GM18909 (cell line): Measurements from ENCODE around the gene TMEM245.

Experiments used
- ATAC-seq: cut with Tn5 transposase; IDR thresholded peaks from one replicate; pipeline ENCODE4 v1.9.1; 2021; ENCODE audit warnings: mild to moderate bottlenecking; ENCODE audit not compliant: unreplicated experiment, poor library complexity

The TMEM245 gene

DNA sequence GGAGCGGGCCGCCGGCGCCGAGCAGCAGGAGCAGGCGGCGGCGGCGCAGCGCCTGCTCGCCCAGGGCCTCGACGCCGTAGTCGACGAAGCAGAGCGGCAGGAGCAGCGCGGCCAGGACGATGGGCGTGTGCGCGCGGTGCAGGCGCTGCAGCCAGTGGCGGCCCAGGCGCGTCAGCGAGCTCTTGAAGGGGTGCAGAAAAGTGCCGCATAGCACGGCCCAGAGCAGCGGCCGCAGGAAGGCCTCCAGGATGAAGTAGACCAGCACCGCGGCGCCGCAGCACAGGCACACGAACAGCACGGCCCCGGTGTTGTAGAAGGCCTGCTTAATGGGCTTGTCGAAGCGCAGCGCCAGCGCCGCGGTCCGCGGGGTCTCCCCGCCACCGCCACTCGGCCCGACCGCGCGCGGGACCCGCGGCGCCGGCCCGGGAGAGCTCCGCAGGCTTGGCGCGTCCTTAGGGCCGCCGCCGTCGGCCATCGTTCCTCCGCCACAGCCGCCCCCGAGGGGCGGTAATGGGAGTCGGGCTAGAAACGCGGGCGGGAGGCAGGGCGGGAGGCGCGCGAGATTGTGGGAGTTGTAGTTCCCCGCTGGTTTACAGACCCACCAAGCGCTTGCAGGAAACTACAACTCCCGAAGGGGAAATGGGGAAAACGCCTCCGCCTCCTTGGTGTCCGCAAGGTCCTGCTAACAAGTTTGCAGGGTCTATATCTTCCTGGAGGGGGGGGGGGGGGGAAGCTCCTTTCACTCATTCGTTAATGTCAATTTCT is at the start of gene TMEM245:
Gene TMEM245 (minus strand): TSS at position 509 of the 765 bp plus-strand sequence. CDS start 34 bp downstream, at position 475.
- ATAC-seq = peak; percentile 91

DNA sequence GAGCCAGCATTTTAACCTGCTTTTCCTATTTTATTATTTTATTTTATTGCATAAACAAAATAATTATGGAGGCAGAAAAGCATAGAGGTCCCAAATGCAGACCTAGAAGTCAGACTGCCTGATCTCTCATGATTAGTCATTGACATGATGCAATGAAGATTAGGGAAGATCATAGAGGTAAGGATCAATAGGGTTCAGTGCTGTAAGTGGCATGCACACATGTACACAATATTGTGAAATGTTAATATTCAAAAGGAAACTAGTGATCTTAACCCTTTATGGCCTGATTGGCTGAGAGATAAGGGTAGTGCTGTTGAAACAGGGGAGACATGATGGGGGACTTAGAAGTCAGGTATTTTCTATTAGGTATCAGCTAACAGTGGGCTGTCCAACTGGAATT is 48.4 kb upstream of the TMEM245 start:
- ATAC-seq = no peak

DNA sequence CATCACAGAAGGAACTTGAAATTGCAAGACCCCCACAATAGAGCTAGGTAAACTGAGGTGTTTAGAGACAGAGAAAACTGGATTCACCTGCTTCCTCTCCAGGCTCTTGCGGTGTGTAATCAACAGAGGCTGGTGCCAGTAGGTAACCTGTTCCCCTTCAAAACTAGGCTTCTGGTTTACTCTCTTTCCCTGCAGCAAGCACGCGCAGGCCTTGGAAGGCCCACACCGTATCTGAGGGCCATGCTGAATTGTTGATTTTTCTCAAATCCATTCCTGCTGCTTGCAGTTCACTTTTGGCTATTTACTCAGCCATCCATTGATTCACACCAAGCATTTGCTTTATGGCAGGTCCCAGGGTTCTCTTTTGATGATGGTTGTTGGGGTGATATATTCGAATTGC is 48.0 kb upstream of the TMEM245 start:
- ATAC-seq = no peak

DNA sequence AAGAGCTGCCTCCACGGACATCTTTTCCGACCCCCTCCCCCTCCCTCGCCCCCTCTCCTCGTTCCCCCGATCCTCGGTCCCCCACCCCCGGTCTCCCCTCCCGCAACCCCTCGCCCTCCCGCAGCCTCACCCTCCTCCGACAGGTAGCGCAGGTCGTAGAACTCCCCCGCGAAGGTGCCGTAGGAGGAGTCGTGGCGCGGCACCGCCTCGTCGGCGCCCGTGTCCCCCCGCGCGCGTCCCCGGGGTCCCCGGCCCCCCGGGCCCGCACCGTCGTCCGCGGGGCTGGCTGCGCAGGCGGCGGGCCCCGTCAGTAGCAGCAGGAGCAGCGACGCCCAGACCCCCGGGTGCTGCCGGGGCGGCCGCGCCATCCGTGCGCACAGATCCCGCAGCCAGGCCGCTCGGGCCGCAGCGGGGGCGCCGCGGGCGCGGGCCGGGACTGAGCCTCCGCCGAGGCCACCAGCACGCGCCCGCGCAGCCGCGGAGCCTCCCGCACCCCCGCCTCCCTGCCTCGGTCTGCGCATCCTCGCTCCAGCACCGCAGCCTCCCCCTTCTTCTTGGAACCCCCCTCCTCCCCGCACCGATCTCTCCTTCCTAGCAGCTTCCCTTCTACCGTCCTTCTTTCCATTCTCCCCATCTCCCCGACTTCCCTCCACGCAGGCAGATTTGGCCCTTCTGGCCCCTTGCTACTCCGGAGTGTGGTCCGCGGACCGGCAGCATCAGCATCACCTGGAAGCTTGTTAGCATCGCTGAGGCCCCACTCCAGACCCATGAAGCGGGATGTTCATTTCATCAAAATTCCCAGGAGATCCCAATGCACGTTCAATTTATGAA is 47.2 kb upstream of the TMEM245 start, which contains the start of gene FRRS1L:
Gene FRRS1L (minus strand): TSS at position 479 of the 831 bp plus-strand sequence. CDS start 111 bp downstream, at position 368.
- no peak for ATAC-seq

DNA sequence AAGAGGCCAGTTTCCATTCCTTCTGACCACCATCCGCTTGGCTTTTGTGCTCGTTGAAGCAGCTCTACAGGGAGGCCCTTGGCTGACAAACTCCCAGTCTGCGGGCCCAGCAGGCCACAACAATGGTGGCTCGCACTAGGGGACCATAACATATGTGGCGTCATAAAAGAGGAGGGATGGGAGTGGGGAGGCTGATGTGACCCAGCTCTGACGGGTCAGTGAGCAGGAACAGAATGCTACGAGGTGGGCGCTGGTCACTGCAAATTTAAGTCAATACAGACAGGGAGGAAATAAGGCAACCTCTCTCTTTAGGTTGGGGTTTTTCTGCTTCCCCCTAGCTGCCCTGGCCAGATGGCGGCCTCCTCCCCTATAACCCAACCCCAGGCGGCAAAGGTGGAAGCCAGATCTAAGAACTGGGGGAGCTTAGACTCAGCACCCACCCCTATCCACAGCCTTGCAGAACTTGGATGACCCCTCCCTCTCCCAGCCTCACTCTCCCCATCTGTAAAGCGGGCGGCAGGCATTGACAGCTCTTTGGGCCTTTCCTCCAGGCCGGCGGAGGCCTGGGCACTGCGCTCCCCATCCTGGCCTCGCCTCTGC is 46.5 kb upstream of the TMEM245 start:
- ATAC-seq = no peak

DNA sequence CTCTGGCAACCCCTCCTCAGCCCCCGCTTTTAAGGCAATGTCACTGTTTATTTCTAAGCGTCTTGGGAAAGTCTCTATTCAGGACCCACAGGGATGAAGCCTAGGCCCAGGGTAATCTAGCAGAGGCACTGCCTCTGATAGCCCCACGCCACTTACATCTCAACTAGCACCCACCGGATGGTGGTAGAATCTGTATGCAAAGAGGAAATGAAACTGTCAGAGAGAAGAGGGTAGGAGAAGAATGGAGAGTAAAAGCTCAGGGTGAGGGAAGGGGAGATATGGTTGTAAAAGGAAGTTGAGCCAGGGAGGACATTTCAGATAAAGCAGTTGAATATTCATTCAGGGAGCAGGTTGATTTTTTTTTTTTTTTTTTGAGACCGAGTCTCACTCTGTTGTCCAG is 44.3 kb upstream of the TMEM245 start:
- ATAC-seq = peak; percentile 94

DNA sequence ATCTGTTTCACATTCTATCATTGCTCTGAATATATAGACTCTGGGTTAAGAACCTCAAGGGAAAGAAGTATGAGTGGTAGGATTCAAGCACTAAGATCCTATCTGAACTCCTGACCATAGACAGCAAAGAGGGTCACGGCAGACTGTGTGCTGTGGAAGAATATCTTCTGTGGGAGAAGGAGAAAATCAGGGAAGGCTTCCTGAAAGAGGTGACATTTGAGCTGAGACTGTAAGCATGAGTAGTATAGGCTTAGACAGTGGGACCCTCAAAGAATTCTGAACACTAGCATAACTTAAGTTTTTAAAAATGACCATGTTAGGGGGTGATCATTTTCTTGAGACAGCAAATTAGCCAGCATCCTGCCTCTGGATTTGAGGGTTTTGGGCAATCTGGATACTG is 43.4 kb upstream of the TMEM245 start:
- ATAC-seq = no peak

DNA sequence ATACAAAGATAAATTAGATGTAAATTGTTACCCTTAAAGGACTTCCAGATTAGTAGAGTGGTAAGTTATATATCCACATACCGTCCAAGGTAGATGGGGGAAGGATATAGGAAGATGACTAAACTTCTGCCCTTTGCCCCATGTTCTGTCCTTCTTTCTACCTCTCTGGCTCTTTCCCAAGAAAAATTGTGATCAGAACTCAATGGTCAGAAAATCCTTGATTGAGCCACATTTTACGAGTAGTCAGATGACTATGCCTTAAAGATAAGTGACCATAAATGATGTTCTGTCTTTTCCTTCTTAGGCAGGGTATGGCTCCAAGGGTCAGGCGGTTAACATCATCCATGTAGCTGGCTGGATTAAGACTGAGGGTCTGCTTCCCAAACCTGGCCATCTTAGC is 42.9 kb upstream of the TMEM245 start:
- ATAC-seq = no peak

DNA sequence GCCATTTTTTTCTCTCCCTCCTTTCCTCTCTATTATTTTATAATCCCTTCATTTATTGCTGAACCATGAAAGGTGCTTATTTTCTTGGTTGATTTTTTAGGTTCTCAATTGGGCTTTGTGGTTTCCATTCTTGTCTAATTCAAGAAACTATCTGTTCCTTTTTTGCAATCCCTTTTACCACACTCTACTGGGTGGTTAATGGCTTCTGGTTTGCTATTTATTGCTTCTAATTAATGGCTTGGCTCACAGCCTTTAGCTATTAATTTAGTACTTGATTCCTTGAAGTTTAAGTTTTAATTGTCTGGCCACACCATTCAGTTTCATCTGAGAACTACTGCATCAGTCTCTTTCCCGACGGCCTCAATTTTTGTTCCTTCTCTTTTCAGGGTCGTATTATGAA is 41.7 kb upstream of the TMEM245 start:
- no peak for ATAC-seq

DNA sequence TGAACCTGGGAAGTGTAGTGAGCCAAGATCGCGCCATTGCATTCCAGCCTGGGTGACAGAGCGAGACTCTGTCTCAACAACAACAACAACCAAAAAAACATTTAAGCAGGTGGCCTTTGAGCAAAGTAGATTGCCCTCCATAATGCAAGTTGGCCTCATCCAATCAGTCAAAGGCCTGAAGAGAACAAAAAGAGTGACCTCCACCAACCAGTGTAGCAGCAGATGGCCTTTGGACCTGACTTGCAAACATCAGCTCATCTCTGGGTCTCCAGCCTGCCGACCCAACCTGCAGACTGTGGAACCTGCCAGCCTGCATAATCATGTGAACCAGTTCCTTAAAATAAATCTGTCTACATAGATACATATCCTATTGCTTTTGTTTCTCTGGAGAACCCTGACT is 39.8 kb upstream of the TMEM245 start:
- ATAC-seq = no peak

DNA sequence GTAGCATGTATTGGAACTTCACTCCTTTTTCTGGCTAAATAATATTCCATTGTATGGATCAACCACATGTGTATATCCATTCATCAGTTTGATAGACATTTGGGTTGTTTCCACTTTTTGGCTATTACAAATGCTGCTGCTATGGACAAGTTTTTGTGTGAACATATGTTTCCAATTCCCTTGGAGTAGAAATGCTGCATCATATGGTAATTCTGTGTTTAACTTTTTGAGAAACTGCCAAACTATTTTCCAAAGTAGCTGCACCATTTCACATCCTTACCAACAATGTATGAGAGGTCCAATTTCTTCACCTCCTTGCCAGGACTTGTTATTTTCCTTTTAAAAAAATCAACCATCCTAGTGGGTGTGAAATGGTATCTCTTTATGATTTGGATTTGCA is 38.9 kb upstream of the TMEM245 start:
- no peak for ATAC-seq

DNA sequence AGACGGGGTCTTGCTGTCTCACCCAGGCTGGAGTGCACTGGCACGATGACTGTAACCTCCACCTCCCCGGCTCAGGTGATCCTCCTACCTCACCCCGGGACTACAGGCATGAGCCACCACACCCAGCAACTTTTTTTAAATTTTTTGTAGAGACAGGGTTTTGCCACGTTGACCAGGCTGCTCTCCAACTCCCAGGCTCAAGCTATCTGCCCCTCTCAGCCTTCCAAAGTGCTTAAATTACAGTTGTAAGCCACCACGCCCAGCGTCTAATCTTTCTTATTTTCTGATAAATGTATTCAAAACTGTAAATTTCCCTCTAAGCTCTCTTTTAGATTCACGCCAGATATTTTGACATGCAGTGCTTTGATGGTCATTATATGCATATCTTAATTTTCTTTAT is 37.0 kb upstream of the TMEM245 start:
- ATAC-seq = no peak

DNA sequence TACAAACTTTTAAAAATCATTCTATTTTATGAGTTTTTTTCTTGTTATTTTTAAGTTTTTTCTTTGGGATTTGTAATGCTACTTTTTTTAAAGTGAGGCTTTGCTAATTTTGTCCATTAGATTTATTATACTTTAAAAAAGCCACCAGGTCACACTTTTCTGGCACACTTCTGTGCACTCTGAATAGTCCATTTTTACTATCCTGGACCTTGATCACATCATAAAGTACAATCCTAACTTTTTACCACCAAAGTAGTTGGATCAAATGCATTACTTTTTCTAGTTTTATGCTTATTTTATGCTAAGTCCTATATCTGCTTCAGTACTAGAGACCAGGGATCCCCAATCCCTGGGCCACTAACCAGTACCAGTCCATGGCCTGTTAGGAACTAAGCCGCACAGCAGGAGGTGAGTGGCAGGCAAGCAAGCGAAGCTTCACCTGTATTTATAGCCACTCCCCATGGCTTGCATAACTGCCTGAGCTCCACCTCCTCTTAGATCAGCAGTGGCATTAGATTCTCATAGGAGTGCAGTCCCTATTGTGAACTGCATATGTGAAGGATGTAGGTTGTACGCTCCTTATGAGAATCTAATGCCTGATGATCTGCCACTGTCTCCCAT is 31.3 kb upstream of the TMEM245 start:
- no peak for ATAC-seq

DNA sequence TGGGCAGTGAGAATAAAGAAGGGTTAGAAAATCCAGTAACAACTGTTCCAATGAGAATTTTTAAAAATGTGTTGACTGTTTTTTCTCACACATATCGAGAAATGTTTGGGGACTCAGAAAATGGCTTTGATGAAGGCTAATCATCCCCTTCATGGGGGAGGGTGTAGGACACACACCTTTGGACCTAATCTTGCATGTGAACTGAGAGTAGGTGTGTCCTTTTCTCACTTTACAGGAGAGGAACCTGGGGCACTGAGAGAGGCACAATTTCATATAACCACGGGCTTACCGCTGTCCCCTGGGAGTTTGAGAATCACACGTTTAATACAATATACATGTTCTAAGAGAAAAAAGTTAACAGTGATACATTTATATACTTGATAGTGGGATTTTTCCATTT is 30.0 kb upstream of the TMEM245 start:
- ATAC-seq = no peak

DNA sequence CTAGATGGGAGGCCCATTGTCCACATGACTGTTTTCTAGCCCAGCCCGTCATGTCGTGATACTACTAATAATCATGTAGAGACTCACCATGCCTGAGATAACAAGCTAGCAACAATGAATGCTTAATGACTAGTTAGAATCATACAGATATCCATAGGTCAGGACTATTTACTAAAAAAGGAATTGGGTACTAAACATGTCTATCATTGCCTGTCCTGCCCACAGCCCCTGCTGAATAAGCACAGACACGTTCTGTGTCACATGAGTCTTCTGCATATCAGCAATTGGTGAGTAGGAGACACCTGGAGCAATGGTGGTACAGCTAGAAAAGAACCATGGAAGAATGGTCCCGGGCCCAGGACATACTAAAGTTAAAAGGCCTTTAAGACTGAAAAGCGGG is 29.3 kb upstream of the TMEM245 start:
- no peak for ATAC-seq

DNA sequence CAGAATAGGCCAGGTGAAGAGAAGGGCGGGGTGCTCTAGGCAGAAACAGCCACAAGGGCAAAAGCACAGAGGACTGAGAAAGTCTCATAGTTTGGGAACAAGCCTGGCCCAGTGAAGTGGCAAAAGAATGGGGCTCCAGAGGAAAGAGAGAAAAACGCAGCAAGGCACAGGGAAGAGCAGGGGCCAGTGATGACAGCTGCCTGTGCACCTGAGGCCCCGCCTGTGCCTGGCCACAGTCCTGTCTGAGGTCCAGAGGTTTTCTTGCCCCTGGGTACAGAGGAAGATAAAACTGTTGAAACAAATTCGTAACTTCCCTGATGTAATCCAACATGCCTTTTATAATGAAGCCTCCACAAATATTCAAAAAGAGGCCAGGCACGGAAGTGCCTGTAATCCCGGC is 25.3 kb upstream of the TMEM245 start:
- ATAC-seq = no peak

DNA sequence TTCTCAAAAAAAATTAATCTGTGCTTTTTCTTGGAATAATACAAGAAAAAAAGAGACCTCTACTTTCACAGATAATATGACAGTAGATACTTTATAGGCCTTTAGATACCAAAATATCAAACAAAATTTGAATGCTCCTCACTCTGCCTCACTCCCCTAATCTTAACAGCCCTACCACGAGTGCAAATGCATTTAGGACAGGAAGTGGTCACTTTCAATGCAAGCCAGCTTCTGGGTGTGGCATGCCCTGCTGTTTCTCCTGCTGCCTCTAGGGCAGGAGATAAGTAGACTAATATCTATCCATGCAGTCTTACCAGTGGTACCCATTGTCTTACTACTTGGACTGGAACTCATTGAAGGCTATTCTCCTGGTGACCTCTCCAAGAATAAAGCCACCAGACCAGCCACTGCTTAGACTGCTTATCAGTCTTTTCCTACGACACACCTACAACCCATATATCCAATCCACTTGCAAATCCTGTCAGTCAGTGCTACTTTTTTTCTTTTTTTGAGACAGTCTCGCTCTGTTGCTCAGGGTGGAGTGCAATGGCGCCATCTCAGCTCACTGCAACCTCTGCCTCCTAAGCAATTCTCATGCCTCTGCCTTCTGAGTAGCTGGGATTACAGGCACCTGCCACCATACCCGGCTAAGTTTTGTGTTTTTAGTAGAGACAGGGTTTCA is 24.3 kb upstream of the TMEM245 start:
- peak; percentile 99 for ATAC-seq

DNA sequence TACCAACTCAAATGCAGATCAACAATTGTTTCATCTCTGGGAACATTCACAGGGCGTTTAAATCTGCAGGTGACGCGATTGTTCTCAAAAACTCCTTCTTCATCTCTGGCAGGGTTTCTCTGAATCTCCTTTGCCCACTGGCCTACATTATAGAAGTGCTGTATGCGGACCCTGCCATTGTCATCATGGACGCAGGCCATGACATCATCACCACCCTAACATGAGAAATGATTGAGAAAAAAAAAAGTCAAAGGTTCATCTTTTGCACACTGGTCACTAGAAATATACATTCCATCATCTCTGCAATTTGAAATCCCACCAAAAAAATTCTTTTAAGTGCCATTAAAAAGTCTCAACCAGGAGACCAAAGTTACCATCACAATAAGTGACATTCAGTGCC is 21.6 kb upstream of the TMEM245 start:
- no peak for ATAC-seq

DNA sequence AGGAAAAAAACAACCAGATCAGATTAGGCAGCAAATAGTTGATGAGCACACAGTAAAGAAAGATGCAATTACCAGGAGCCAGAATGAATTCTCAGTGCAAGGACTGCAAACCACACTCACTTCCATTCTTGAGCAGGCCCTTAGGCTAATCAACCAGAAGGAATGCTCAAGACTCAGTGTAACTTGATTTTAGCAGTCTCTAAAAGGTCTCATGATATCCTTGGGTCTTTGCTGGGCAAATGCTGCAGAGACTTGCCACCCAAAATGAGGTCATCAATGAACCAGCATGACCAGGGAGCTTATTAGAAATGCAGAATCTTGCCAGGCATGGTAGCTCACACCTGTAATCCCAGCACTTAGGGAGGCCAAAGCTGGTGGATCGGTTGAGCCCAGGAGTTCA is 20.1 kb upstream of the TMEM245 start:
- no peak for ATAC-seq

DNA sequence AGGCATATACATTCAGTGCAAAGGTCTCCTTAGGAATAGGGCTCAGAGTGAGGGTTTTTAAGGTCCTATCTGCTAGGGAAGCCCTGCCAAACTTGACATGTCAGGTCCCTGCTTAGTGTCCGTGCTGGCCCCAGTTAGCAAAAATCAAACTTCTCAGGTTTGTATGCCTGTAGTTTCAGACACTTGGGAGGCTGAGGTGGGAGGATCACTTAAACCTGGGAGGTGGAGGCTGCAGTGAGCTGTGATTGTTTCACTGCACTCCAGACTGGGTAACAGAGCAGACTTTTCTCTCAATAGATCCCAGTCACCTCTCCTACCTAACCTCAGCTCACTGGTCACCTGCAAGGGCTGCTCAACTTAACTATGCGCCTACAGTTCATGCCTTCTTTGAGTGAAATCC is 18.7 kb upstream of the TMEM245 start:
- no peak for ATAC-seq
